Epithelial cell of prostate (primary cell): Measurements from ENCODE around the gene NTN3.

Experiments used
- DNase-seq: peaks from one replicate; pipeline ENCODE4 v3.0.0-alpha.2; 2011; ENCODE audit warnings: low read depth, low spot score
- H3K27ac ChIP-seq: fragments of 450-650 bp; 2 replicates; pipeline ENCODE4 v1.5.1; 2017; ENCODE audit warnings: mild to moderate bottlenecking

The NTN3 gene

GRCh38 chr16:2465653-2466415 is 5.3 kb upstream of the NTN3 start:
- DNase-seq = no peak

GRCh38 chr16:2466667-2467527 is 4.2 kb upstream of the NTN3 start:
- H3K27ac ChIP-seq = no peak overlapping the region
- no peak for DNase-seq

More at GRCh38 chr16:2465653-2466415, 5.3 kb upstream of the NTN3 start:
- no peak overlapping the region for H3K27ac ChIP-seq

- DNase-seq = no peak
- no peak overlapping the region for H3K27ac ChIP-seq
These were observed 3.4 kb upstream of the NTN3 start for GRCh38 chr16:2467528-2468232.

- DNase-seq = no peak
- no peak overlapping the region for H3K27ac ChIP-seq
These were observed 2.8 kb upstream of the NTN3 start for GRCh38 chr16:2468233-2468724.

- DNase-seq = no peak
- no peak overlapping the region for H3K27ac ChIP-seq
These were observed 2.2 kb upstream of the NTN3 start for GRCh38 chr16:2468725-2469398.

- no peak for DNase-seq
- no peak overlapping the region for H3K27ac ChIP-seq
These were observed 1.5 kb upstream of the NTN3 start for GRCh38 chr16:2469399-2470233.

- H3K27ac ChIP-seq = no peak overlapping the region
- DNase-seq = no peak
These were observed 879 bp upstream of the NTN3 start for GRCh38 chr16:2470234-2470601.

GRCh38 chr16:2470603-2471015 is 488 bp upstream of the NTN3 start:
- H3K27ac ChIP-seq = no peak overlapping the region
- DNase-seq = no peak

GRCh38 chr16:2471653-2472487 is 773 bp downstream of the NTN3 start:
- DNase-seq = no peak
- H3K27ac ChIP-seq = no peak overlapping the region

- DNase-seq = no peak
- no peak overlapping the region for H3K27ac ChIP-seq
These were observed 1.4 kb downstream of the NTN3 start for GRCh38 chr16:2472488-2472864.

GRCh38 chr16:2472885-2473445 is 1.9 kb downstream of the NTN3 start:
- no peak for DNase-seq
- no peak overlapping the region for H3K27ac ChIP-seq

GRCh38 chr16:2473446-2473926 is 2.4 kb downstream of the NTN3 start:
- no peak for DNase-seq
- no peak overlapping the region for H3K27ac ChIP-seq

GRCh38 chr16:2473999-2474876 is 3.1 kb downstream of the NTN3 start:
- no peak for DNase-seq
- H3K27ac ChIP-seq = peak overlapping the region; percentile 45

- H3K27ac ChIP-seq = peak within 1 kb of the TSS; percentile 45
- DNase-seq = no peak
These were observed 3.8 kb downstream of the NTN3 start, which contains the start of gene TBC1D24 for GRCh38 chr16:2474877-2475412. TBC1D24 (plus strand) TSS chr16:2475127; CDS start chr16:2496149, 21,022 bp downstream.

- no peak for DNase-seq
- no peak overlapping the region for H3K27ac ChIP-seq
These were observed 4.6 kb downstream of the NTN3 start for GRCh38 chr16:2475413-2476344.

- H3K27ac ChIP-seq = no peak overlapping the region
- DNase-seq = no peak
These were observed 5.2 kb downstream of the NTN3 start for GRCh38 chr16:2476345-2476720.
